GM12891 (cell line): ENCODE results near the gene MOAP1.

Experiments used
- POLR2A ChIP-seq: IDR thresholded peaks from 2 replicates; pipeline ENCODE4 v1.6.1; 2011; ENCODE audit warnings: low read depth, low read length, control low read depth
- POLR2AphosphoS5 ChIP-seq: IDR thresholded peaks from 2 replicates; pipeline ENCODE4 v1.6.1; 2011; ENCODE audit warnings: low read depth, low read length, control low read depth

- no peak for TF ChIP-seq POLR2A
- no peak for TF ChIP-seq POLR2AphosphoS5
Measured at GRCh38 chr14:93195316-93195999, 10.8 kb upstream of the MOAP1 start.
